H1 (cell line): ENCODE data around the gene ASB3. TPM values are rescaled to one million over a fixed set of nuclear protein-coding genes. Genes with fewer than 3 reads are reported as not detected.

Experiments
- CTCF ChIA-PET: fragments of 300-600 bp; sonication (Branson Sonifier 250); formaldehyde crosslinking; loops from one replicate; lab custom pipeline; 2021; ENCODE audit not compliant: partially characterized antibody; lab: Charles Lee
- POLR2A ChIA-PET: fragments of 300-600 bp; sonication (Branson Sonifier 250); formaldehyde crosslinking; loops from one replicate; lab custom pipeline; 2021; ENCODE audit warnings: inconsistent platforms; ENCODE audit not compliant: partially characterized antibody; lab: Charles Lee
- DNase-seq, 2 experiments: peaks; one replicate each; pipeline versions ENCODE4 v3.0.0 to v3.0.0-alpha.2; 2010 to 2022; ENCODE audit warnings: low spot score in 2 of 2, low read depth in 1 of 2, mixed read lengths in 1 of 2
- FAIRE-seq: peaks from 2 replicates; lab custom pipeline; 2011; peaks lifted over from hg19 to GRCh38; lab: Jason Lieb, UNC
- H2AFZ ChIP-seq: 2 replicates; pipeline ENCODE4 v1.8.1; 2012; ENCODE audit warnings: low read length, inconsistent platforms
- H2AK5ac ChIP-seq: 2 replicates; pipeline ENCODE4 v1.6.1; 2013; ENCODE audit warnings: low read depth, low read length
- H2BK120ac ChIP-seq: replicated peaks from 2 replicates; pipeline ENCODE3; 2013; ENCODE audit warnings: low read depth, low read length, inconsistent platforms
- H2BK12ac ChIP-seq: 2 replicates; pipeline ENCODE4 v1.6.1; 2013; ENCODE audit warnings: low read depth, low read length
- H2BK15ac ChIP-seq: 2 replicates; pipeline ENCODE4 v1.6.1; 2013; ENCODE audit warnings: low read length
- H2BK20ac ChIP-seq: 2 replicates; pipeline ENCODE4 v1.6.1; 2013; ENCODE audit warnings: low read length
- H2BK5ac ChIP-seq: 2 replicates; pipeline ENCODE4 v1.6.1; 2013; ENCODE audit warnings: low read depth, low read length
- H3K14ac ChIP-seq: 2 replicates; pipeline ENCODE4 v1.6.1; 2013; ENCODE audit warnings: inconsistent platforms; ENCODE audit not compliant: insufficient read length
- H3K18ac ChIP-seq: 2 replicates; pipeline ENCODE4 v1.6.1; 2013; ENCODE audit warnings: low read length; ENCODE audit errors: extremely low read depth
- H3K23ac ChIP-seq: 2 replicates; pipeline ENCODE4 v1.6.1; 2013; ENCODE audit warnings: inconsistent platforms; ENCODE audit not compliant: insufficient read length
- H3K23me2 ChIP-seq: 2 replicates; pipeline ENCODE4 v1.6.1; 2013; ENCODE audit warnings: low read depth, low read length
- H3K27ac ChIP-seq: 2 replicates; pipeline ENCODE4 v1.6.1; 2011; ENCODE audit warnings: low read depth, low read length, inconsistent platforms
- H3K27me3 ChIP-seq, 4 experiments: replicated peaks in 1 of 4; 1 replicate in 1 of 4; 2 replicates in 3 of 4; pipeline versions ENCODE4 v1.6.1 to v1.8.1; 2011 to 2013; ENCODE audit warnings: low read length in 3 of 4, mild to moderate bottlenecking in 3 of 4, inconsistent platforms in 2 of 4, mixed read lengths in 2 of 4, moderate library complexity in 1 of 4; ENCODE audit not compliant: control insufficient read depth in 3 of 4, insufficient read depth in 3 of 4; ENCODE audit errors: extremely low read depth in 1 of 4
- H3K36me3 ChIP-seq, 4 experiments: 2 replicates each; pipeline versions ENCODE4 v1.6.1 to v1.8.1; 2011 to 2013; ENCODE audit warnings: mild to moderate bottlenecking in 4 of 4, low read length in 3 of 4, moderate library complexity in 2 of 4, control low read depth in 1 of 4, inconsistent platforms in 1 of 4; ENCODE audit not compliant: insufficient read depth in 4 of 4, control insufficient read depth in 2 of 4
- H3K4ac ChIP-seq: replicated peaks from 2 replicates; pipeline ENCODE3; 2013; ENCODE audit warnings: low read length, low read depth, mixed read lengths, inconsistent platforms; ENCODE audit not compliant: insufficient read length
- H3K4me1 ChIP-seq, 4 experiments: replicated peaks in 1 of 4; 1 replicate in 1 of 4; 2 replicates in 3 of 4; pipeline versions ENCODE4 v1.6.1 to v1.8.1; 2011 to 2013; ENCODE audit warnings: low read length in 3 of 4, inconsistent platforms in 2 of 4, mixed read lengths in 1 of 4; ENCODE audit not compliant: insufficient read depth in 4 of 4, control insufficient read depth in 3 of 4
- H3K4me2 ChIP-seq, 2 experiments: 2 replicates each; pipeline versions ENCODE4 v1.6.1 to v1.8.1; 2011 to 2013; ENCODE audit warnings: low read depth in 2 of 2, low read length in 2 of 2, control low read depth in 1 of 2, inconsistent platforms in 1 of 2, mild to moderate bottlenecking in 1 of 2; ENCODE audit not compliant: insufficient read depth in 1 of 2
- H3K4me3 ChIP-seq, 4 experiments: fragments of 200-600, 300-600 bp in 1 of 4; sonication (generic), shearing (Covaris generic), sonication (Bioruptor Twin) in 1 of 4; 2 replicates each; pipeline versions ENCODE4 v1.5.1 to v1.8.1; 2011 to 2016; ENCODE audit warnings: low read length in 4 of 4, low read depth in 3 of 4, control low read depth in 2 of 4, inconsistent platforms in 2 of 4, mild to moderate bottlenecking in 2 of 4, mixed read lengths in 1 of 4, moderate library complexity in 1 of 4; ENCODE audit not compliant: insufficient read depth in 2 of 4; ENCODE audit errors: extremely low read depth in 1 of 4
- H3K56ac ChIP-seq: replicated peaks from 2 replicates; pipeline ENCODE3; 2013; ENCODE audit warnings: low read depth, mild to moderate bottlenecking, mixed read lengths, low read length, inconsistent platforms; ENCODE audit not compliant: insufficient read length
- H3K79me1 ChIP-seq: 2 replicates; pipeline ENCODE4 v1.6.1; 2013; ENCODE audit warnings: low read depth, low read length, control low read depth
- H3K79me2 ChIP-seq, 2 experiments: 2 replicates each; pipeline versions ENCODE4 v1.6.1 to v1.8.1; 2012 to 2013; ENCODE audit warnings: low read length in 2 of 2, mild to moderate bottlenecking in 2 of 2, inconsistent platforms in 1 of 2; ENCODE audit not compliant: insufficient read depth in 2 of 2, control insufficient read depth in 1 of 2
- H3K9ac ChIP-seq, 4 experiments: replicated peaks in 1 of 4; 1 replicate in 1 of 4; 2 replicates in 3 of 4; pipeline versions ENCODE4 v1.6.1 to v1.8.1; 2011 to 2013; ENCODE audit warnings: low read depth in 3 of 4, low read length in 3 of 4, control low read depth in 2 of 4, mild to moderate bottlenecking in 2 of 4, moderate library complexity in 2 of 4, inconsistent platforms in 1 of 4; ENCODE audit errors: extremely low read depth in 1 of 4
- H3K9me3 ChIP-seq, 2 experiments: 2 replicates each; pipeline versions ENCODE4 v1.6.1 to v1.8.1; 2012 to 2013; ENCODE audit warnings: mild to moderate bottlenecking in 2 of 2, moderate library complexity in 2 of 2, control low read depth in 1 of 2, inconsistent platforms in 1 of 2, low read depth in 1 of 2, low read length in 1 of 2, mixed read lengths in 1 of 2; ENCODE audit not compliant: insufficient read depth in 2 of 2
- H4K20me1 ChIP-seq, 2 experiments: replicated peaks in 1 of 2; 2 replicates each; pipeline versions ENCODE3 to v1.8.1; 2011 to 2013; ENCODE audit warnings: inconsistent platforms in 2 of 2, low read length in 2 of 2, mild to moderate bottlenecking in 1 of 2; ENCODE audit not compliant: insufficient read depth in 2 of 2, control insufficient read depth in 1 of 2
- H4K5ac ChIP-seq: 2 replicates; pipeline ENCODE4 v1.6.1; 2013; ENCODE audit warnings: low read length, low read depth, mixed read lengths, inconsistent platforms; ENCODE audit not compliant: insufficient read length
- H4K8ac ChIP-seq: 2 replicates; pipeline ENCODE4 v1.8.0; 2013; ENCODE audit warnings: mild to moderate bottlenecking, moderate library complexity, low read length, inconsistent platforms; ENCODE audit not compliant: insufficient read depth; ENCODE audit errors: extremely low read depth
- H4K91ac ChIP-seq: replicated peaks from 2 replicates; pipeline ENCODE3; 2013; ENCODE audit warnings: low read length, mixed read lengths, inconsistent platforms; ENCODE audit not compliant: insufficient read length
- CBX8 ChIP-seq: fragments of 300-800, 300-1000 bp; sonication (generic); IDR thresholded peaks from 2 replicates; pipeline ENCODE4 v1.7.1; 2016; ENCODE audit warnings: low read depth, low read length, borderline replicate concordance
- CEBPB ChIP-seq: IDR thresholded peaks from 2 replicates; pipeline ENCODE4 v1.6.1; 2012; ENCODE audit warnings: low read depth, low read length
- CREB1 ChIP-seq: IDR thresholded peaks from 2 replicates; pipeline ENCODE4 v1.6.1; 2012; ENCODE audit warnings: inconsistent platforms
- MAFK ChIP-seq: IDR thresholded peaks from 2 replicates; pipeline ENCODE4 v1.6.1; 2012; ENCODE audit warnings: low read depth, mild to moderate bottlenecking, improper control_type of control experiment, low read length
- POLR2A ChIP-seq, 2 experiments: IDR thresholded peaks; 1 replicate in 1 of 2; 2 replicates in 1 of 2; pipeline ENCODE4 v1.6.1; 2011; ENCODE audit warnings: low read depth in 2 of 2, low read length in 2 of 2, mild to moderate bottlenecking in 2 of 2; ENCODE audit errors: control extremely low read depth in 1 of 2
- RAD21 ChIP-seq, 2 experiments: IDR thresholded peaks in 1 of 2; conservative IDR thresholded peaks in 1 of 2; 2 replicates each; pipeline ENCODE4 v1.6.1; 2011; ENCODE audit warnings: low read depth in 2 of 2, low read length in 2 of 2, improper control_type of control experiment in 1 of 2, inconsistent platforms in 1 of 2, mild to moderate bottlenecking in 1 of 2, moderate library complexity in 1 of 2
- RNF2 ChIP-seq: fragments of 200-900, 300-1000 bp; sonication (generic); IDR thresholded peaks from 2 replicates; pipeline ENCODE4 v1.7.1; 2016; ENCODE audit warnings: borderline replicate concordance, low read depth, mild to moderate bottlenecking, antibody characterized with exemption, low read length; ENCODE audit not compliant: poor library complexity, severe bottlenecking; ENCODE audit errors: missing control alignments
- SAP30 ChIP-seq: fragments of 300-600 bp; sonication (generic); IDR thresholded peaks from 2 replicates; pipeline ENCODE4 v1.7.1; 2012; ENCODE audit warnings: low read length, moderate library complexity, mild to moderate bottlenecking, inconsistent platforms; ENCODE audit not compliant: insufficient read depth, insufficient replicate concordance
- SIN3A ChIP-seq, 2 experiments: IDR thresholded peaks in 1 of 2; conservative IDR thresholded peaks in 1 of 2; 2 replicates each; pipeline ENCODE4 v1.6.1; 2011 to 2012; ENCODE audit warnings: low read length in 2 of 2, improper control_type of control experiment in 1 of 2, low read depth in 1 of 2, mild to moderate bottlenecking in 1 of 2
- WGBS, 2 experiments: shearing (Covaris generic) in 1 of 2; methylation state at CpG; one replicate each; pipeline versions ENCODE4 v1.1.6 to v1.1.7; 2013 to 2015; ENCODE audit warnings: low lambda C conversion rate in 2 of 2, mixed read lengths in 2 of 2, inconsistent platforms in 1 of 2, low coverage in 1 of 2, missing lambda C conversion rate in 1 of 2; ENCODE audit not compliant: insufficient replicate concordance in 2 of 2, insufficient coverage in 1 of 2, insufficient read length in 1 of 2; ENCODE audit errors: extremely low coverage in 1 of 2, missing lambda C conversion rate in 1 of 2; 5-methylcytosine and 5-hydroxymethylcytosine counted together
- polyA plus RNA-seq, 7 experiments: library from polyadenylated mRNA; depleted of rRNA in 3 of 7; stranded (reverse) in 5 of 7; unstranded in 2 of 7; fragments of >200 nt in 5 of 7; fragments of 200-250 nt in 2 of 7; gene quantifications; 1 replicate in 5 of 7; 2 replicates in 1 of 7; 4 replicates in 1 of 7; pipeline versions ENCODE4 v1.2.1 to v1.2.3, GENCODE V29; 2011 to 2013; ENCODE audit warnings: missing spikeins in 2 of 7, mixed read lengths in 2 of 7
- total RNA-seq: library from RNA; stranded (reverse); fragmentation: NEBNext Ultra II Directional; extraction: Animal tissue kit (Norgen Biotek cat#: 25700); gene quantifications from 2 replicates; pipeline ENCODE4 v1.2.1, GENCODE V29; 2021

ASB3 gene
- total and polyA plus RNA-seq, 2 of the 8 experiments (the other 6 are each of a cell fraction or from before 2014, with no cell fraction given): 22.6 to 25.4 TPM

DNA sequence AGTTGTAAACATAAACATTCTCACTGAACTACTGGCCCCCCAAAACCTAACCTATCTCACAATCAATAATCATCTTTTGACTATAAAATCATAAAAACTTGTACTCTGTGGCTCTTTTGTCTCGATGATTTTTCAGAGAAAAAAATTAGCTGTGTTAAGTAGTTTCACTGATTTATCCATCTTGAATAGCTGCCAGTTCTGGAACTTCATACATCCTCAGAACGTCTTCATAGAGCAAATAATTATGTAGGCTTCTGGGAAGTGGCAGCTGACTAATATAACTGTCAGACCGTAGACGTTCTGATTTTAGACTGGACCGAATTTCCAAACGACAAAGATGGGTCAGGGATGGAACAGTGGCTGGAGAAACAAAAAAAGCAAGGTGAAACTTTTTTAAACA lies 116.4 kb downstream of the ASB3 start:
- no peak for FAIRE-seq
- CTCF ChIA-PET: interaction anchor here (0.6 kb wide), 1 partner anchor 13 kb away, joined by 3 read pairs; no protein-coding TSS in a partner anchor
- WGBS, 2 experiments: 91% methylated on average over 6 of the region's 6 CpGs; no CpG with 5 or more reads in 1 of the 2 experiments
- TF ChIP-seq MAFK (no peak), POLR2A (IDR thresholded peaks at IDR 0.05; ENCODE audit: control extremely low read depth in 1 of 2, low read depth in 2 of 2, low read length in 2 of 2) (no peak), SAP30 (no peak), CBX8 (no peak), SIN3A (conservative IDR thresholded peaks at IDR 0.05 in 1 of 2, IDR thresholded peaks at IDR 0.05 in 1 of 2; ENCODE audit: low read depth in 1 of 2, low read length in 2 of 2) (no peak), CREB1 (no peak), CEBPB (no peak), RNF2 (no peak), RAD21 (IDR thresholded peaks at IDR 0.05 in 1 of 2, conservative IDR thresholded peaks at IDR 0.05 in 1 of 2; ENCODE audit: low read depth in 2 of 2, low read length in 2 of 2) (no peak)

More for the DNA sequence above, 116.4 kb downstream of the ASB3 start:
- Histone ChIP-seq H2BK120ac (no peak overlapping the region), H3K14ac (no peak overlapping the region), H3K9me3 (no peaks in the 10 kb centered on the region), H4K91ac (no peak overlapping the region), H3K56ac (no peak overlapping the region), H2BK20ac (no peak overlapping the region), H3K36me3 (no peaks in the 10 kb centered on the region), H4K8ac (no peak overlapping the region), H3K4me2 (no peak overlapping the region), H3K4me3 (no peak overlapping the region), H4K5ac (no peak overlapping the region), H3K18ac (no peak overlapping the region), H3K23me2 (no peaks in the 10 kb centered on the region), H3K4me1 (no peaks in the 10 kb centered on the region), H3K23ac (no peak overlapping the region), H3K9ac (no peak overlapping the region), H3K27ac (no peak overlapping the region), H3K79me1 (no peaks in the 10 kb centered on the region), H3K27me3 (no peaks in the 10 kb centered on the region), H2AK5ac (no peak overlapping the region), H2BK12ac (no peak overlapping the region), H2AFZ (no peak overlapping the region), H2BK15ac (no peak overlapping the region), H3K4ac (no peak overlapping the region), H2BK5ac (no peak overlapping the region), H4K20me1 (no peaks in the 10 kb centered on the region), H3K79me2 (no peaks in the 10 kb centered on the region)
- DNase-seq: no peak
- POLR2A ChIA-PET: interaction anchor here (1.2 kb wide), 1 partner anchor 37 kb away, joined by 3 read pairs; no protein-coding TSS in a partner anchor
